Activated CD8-positive, alpha-beta memory T cell treated with anti-CD3 and anti-CD28 coated beads, Interleukin-2, amount 50 U/mL, for 1 hour (primary cell): Measurements from ENCODE around the gene DOCK4.

Experiments
- DNase-seq: peaks from one replicate; pipeline ENCODE4 v3.0.0-alpha.2; 2020; ENCODE audit errors: extremely low read depth

DOCK4 gene

DNA sequence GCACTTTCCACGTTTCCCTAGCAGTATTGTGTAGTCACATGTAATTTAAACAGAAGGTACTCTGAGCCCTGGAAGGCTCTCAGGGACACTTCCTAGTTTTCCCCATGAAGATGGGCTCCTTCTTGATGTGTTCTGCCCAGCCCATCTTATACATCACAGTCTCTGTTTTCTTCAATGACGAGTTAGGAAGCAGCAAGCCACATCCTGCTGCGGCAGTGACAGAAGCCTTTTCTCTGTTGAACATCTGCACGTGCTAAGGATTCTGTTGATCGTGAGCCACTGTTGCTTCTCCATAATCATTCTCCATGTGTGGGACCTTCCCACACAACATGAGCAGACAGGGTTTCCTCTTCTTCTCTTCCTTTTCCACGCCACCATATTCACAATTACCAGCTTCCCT, 346.0 kb downstream of the DOCK4 start:
- DNase-seq: no peak

GRCh38 chr7:111858331-111858730, 347.9 kb downstream of the DOCK4 start:
- DNase-seq: no peak

DNA sequence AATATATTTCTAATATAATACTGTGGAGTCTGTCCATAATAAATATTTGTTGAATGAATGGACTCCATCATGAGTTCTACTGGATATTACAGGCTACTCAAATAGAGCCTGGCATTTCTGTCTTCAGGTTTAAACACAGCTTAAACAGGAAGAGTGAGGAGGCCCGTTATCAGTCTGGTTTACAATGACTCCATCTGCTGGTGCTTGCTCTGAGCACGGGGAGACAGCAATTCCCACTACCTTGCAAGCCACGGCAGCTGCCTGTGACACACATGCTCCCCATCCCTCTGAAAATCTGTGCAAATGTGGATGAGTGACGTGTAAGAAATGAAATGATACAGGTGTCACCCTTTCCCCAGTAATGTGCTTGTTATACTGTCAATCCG, 350.4 kb downstream of the DOCK4 start:
- DNase-seq: no peak

GRCh38 chr7:111855161-111855841, 350.9 kb downstream of the DOCK4 start:
- DNase-seq: no peak

DNA sequence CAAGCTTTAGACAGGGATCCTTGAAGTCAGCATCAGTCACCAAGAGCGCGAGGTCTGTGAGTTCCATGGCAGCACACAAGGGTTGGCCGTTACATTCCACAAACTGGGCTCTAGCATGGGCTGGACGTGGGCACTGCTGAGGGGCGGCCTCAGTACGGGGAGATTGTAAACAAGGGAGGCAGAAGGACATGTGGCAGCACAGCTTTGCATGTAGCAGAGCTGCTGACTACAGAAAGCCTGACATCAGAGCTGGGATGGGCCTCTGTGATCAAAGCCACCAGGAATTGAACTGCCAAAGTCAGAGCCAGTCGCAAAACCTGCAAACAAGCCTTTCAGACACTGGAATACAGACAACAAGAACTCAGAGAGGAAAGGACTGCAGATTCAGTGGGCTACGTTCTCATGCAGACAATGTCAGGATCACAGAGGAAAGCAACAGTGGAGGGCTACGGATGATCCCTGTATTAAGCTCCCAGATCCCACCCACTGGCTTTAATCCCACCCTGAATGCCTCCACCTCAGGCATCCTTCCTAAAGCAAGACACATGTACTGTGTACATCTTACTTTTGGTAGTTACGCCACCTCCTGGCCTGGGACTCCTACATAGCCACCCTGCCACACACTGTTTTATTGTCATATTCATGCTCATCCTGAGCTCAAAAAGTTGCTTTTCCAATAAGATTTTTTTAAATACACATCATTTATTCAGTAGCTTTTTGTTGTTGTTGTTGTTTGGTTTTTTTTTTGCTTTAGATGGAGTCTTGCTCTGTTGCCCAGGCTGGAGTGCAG, 352.8 kb downstream of the DOCK4 start:
- DNase-seq: no peak

DNA sequence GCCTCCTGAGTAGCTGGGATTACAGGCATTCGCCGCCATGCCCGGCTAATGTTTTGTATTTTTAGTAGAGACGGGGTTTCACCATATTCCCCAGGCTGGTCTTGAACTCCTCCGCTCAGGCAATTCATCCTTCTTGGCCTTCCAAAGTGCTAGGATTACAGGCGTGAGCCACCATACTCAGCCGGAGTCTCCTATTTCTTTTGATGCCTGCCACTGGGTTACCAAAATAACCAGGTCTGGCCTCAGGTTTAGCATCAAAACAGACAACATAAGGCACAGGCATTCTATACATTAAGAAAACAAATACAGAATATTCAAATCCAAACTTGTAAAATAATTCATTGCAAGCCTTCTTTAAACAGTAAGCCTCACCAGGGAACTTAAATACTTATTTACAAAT, 354.1 kb downstream of the DOCK4 start:
- DNase-seq: no peak

- no peak for DNase-seq
Observed at GRCh38 chr7:111846898-111847297, 359.3 kb downstream of the DOCK4 start.

- DNase-seq: no peak
Observed at GRCh38 chr7:111845853-111846252, 360.3 kb downstream of the DOCK4 start.

DNA sequence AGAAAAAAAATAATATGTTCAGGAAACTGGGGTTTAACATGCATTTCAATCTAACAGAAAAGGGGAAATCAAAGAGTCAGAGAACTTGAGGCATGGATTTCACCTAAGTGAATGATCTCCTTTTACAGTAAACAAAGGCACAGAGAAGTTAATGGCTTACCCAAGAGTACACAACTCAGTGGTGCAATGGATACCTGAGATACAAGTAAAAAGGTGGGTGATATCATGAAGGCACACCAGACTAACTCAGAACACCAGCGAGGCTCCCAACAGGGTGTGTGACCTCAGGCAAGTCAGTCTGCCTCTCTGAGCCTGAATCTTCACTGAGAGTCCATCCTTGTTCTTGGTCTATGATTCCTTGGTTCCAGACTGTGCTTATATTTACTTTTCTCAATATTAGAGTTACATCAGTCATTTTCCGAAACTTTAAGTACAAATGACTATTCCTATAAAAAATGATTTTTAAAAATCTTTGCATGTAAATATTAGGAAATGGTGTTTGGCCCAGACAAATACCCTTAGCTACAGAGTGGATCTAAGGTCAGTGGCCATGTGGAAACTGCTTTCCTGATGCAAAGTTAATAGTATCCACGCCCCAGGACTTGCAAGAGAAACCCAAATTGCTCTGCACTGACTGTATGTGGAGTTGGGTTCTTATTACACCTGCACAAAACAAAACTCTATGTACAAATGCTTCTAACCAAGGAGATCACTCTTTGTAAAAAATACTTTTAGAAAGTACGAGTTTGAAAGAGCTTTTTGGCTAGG, 361.1 kb downstream of the DOCK4 start:
- DNase-seq: no peak

GRCh38 chr7:111842491-111842890, 363.7 kb downstream of the DOCK4 start:
- DNase-seq: no peak

GRCh38 chr7:111841596-111842205, 364.5 kb downstream of the DOCK4 start:
- no peak for DNase-seq

DNA sequence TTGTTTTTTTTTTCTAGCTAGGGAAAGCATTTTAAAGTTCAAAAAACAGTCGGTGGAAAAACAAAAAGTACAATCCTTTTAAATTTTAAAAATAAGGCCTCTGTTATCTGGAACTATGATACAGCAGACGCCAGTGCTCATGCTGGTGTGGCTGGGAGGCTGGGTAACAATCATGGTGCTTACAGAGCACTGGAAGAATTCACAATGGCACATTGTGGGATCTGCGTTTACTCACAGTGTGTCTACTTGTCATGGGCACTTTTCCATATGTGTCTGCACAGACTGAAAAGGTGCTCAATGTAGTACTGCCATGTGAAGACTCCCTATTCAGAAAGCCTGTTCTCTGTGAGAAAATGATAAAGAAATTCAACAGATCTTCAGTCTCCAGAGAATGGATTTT, 365.7 kb downstream of the DOCK4 start:
- no peak for DNase-seq

DNA sequence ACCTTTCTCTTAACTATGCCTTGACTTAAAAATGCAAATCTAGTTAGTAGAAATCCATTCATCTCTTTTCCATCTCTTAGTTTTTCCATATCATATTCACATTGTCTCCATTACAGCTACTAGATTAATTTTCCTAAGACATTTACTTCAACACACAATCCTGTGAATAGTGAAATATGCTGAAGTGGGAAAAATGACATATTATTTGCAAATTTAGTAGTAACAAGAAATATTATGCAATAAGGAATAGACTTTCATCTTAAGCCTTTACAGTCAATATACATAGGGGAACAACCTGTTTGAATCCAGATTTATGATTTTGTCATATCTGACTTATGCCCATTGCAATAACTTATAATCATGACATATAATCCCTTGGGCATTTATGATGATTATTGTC, 366.9 kb downstream of the DOCK4 start:
- no peak for DNase-seq

GRCh38 chr7:111836592-111836991, 369.6 kb downstream of the DOCK4 start:
- DNase-seq: no peak

DNA sequence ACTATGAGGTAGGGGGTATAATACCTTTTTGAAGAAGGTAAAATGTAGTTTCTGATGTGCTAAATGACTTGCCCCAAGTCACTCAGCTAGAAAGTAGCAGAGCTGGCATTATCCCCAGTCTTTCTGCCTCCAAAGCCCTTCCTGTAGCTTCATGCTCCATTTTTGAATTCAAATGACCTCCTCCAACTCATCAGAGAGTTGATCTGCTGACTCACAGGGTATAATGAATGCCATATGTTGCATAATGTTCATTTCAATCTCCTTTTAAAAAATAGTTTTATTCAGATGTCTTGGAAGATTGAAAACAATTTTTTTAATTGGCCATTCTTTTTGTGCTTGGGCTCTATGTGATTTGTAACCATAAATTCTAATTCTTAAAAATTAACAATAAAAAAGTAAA, 371.1 kb downstream of the DOCK4 start:
- no peak for DNase-seq

GRCh38 chr7:111834367-111834766, 371.8 kb downstream of the DOCK4 start:
- DNase-seq: no peak

GRCh38 chr7:111833466-111833865, 372.7 kb downstream of the DOCK4 start:
- DNase-seq: no peak

- no peak for DNase-seq
Observed at GRCh38 chr7:111832174-111832573, 374.0 kb downstream of the DOCK4 start.

GRCh38 chr7:111829221-111829620, 377.0 kb downstream of the DOCK4 start:
- no peak for DNase-seq

DNA sequence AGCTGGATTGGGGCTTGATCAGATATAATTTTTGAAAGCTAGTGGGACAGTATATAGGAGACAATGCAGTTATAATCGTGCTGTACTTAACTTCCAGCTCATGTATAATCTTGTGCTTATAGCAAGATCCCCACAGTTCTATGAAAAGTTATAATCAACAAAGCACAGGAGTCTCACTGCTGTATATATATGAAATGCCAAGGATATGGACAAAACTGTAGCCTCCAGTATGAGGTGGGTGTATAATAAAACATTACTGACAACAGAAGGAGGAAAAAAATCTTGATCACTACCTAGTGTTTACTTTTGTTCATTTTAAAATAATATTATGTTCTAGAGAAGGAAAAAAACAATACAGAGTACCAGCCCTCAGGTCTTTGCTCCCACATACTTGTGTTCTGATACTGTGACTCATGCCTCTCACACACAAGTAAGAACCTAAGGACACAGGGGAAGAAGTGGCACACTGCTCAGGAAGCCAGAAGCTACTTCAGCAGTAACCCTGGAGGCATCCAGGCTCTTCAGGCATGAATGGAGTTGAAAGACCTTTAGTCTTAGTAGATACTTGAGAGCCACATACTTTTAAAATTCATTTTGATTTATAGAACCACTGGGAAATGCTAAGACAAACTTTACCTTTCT, 378.2 kb downstream of the DOCK4 start:
- no peak for DNase-seq

DNA sequence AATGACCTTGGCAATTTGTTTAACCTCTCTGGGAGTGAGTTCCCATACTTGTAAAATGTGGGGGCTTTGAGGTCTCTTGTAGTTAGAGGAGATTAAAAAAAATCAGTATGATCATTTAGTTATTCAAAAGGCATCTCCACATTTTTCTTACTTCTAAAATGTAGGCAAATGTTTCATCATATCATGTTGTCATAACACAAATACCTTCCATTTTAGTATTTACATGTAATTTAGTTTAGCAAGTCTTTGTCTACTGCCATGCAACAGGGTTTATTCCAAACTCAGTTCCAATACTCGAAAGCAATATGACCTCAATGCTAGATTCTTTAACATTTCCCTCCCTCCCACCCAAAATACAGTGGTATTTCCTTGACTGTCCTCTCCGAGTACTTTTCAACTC, 381.2 kb downstream of the DOCK4 start:
- no peak for DNase-seq

DNA sequence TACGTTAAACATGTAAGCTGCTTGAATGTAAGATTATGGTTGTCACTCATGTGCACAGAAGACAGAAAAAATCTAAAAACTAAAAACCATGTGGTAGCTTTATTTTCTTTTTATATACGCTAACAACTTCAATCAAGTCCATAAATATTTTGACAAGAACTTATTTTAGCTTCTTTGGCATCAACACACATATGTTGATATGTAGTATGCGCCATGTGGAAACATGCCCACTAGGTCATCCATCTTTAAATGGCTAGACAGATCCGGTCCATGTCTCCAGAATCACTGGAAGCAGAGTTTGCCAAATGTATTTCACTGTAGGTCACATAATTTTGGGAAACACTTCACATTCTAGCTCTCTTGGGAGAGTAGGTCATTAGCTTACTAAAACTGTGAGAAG, 382.4 kb downstream of the DOCK4 start:
- no peak for DNase-seq
